ENCODE measurements around the gene ATG7. TPM values are rescaled to one million over a fixed set of nuclear protein-coding genes. Genes with fewer than 3 reads are reported as not detected.

The ATG7 gene
- polyA plus RNA-seq, 2 of the 4 experiments (the other 2 are of a cell fraction): 27.2 to 41.2 TPM

- no peak for FAIRE-seq
- TF ChIP-seq MAFK (IDR thresholded peaks at IDR 0.05; ENCODE audit: partially characterized antibody): no peak
- no peak for TF ChIP-seq POLR2AphosphoS2 (conservative IDR thresholded peaks at IDR 0.05; ENCODE audit: low read length)
- no peak for TF ChIP-seq KDM5A (IDR thresholded peaks at IDR 0.05)
- no peak for TF ChIP-seq RNF2 (IDR thresholded peaks at IDR 0.05; ENCODE audit: borderline replicate concordance, low read depth)
- TF ChIP-seq MAX (IDR thresholded peaks at IDR 0.05): no peak
- TF ChIP-seq ZFP36 (IDR thresholded peaks at IDR 0.05; ENCODE audit: borderline replicate concordance, partially characterized antibody): no peak
- TF ChIP-seq USF2 (IDR thresholded peaks at IDR 0.05): no peak
- Histone ChIP-seq H3K9me3 (no peaks in the 10 kb centered on the region), H3K4me3 (no peak overlapping the region), H3K27ac (0 out of 6 replicates have a peak overlapping the region, but pooled peaks of 1 of the 2 experiments have one; percentile 20), H3K4me1 (peaks cover 8% of the 10 kb centered on the region), H3K4me2 (peak overlapping the region; percentile 38; the same call in 1 of the 3 replicates)
- 76% methylated on average over 6 of the region's 6 CpGs for WGBS (ENCODE audit: missing lambda C conversion rate)
- POLR2A ChIA-PET: no interaction called here
- DNase-seq (ENCODE audit: low read depth in 1 of 2, low spot score in 1 of 2): no peak
- CTCF ChIA-PET: interaction anchor here (0.7 to 6.7 kb wide), 7 partner anchors 10 to 90 kb away, joined by 3 to 45 read pairs (median 6); partner anchors contain the start of gene ATG7
- ATAC-seq: peak; percentile 63 to 67
Observed at GRCh38 chr3:11245827-11246662, 26.2 kb upstream of the ATG7 start.

GRCh38 chr3:11246663-11246970 is 25.6 kb upstream of the ATG7 start:
- ChIA-PET CTCF (interaction anchor here (1.4 to 6.7 kb wide), 5 partner anchors 10 to 90 kb away, joined by 3 to 45 read pairs (median 4); partner anchors contain the start of gene ATG7), POLR2A (no interaction called here)
- FAIRE-seq (no peak), ATAC-seq (no peak), DNase-seq (ENCODE audit: low read depth in 1 of 2, low spot score in 1 of 2) (no peak)
- Histone ChIP-seq H3K27ac (no peak overlapping the region), H3K4me2 (peak overlapping the region; percentile 38; the same call in 1 of the 3 replicates), H3K9me3 (no peaks in the 10 kb centered on the region), H3K4me1 (peaks cover 9% of the 10 kb centered on the region), H3K4me3 (no peak overlapping the region)
- no peak for TF ChIP-seq TP53 (CRISPR knock-in tag; IDR thresholded peaks at IDR 0.05)
- no peak for TF ChIP-seq HOXB13 (CRISPR knock-in tag; IDR thresholded peaks at IDR 0.05; ENCODE audit: low read depth)
- no peak for TF ChIP-seq REST (IDR thresholded peaks at IDR 0.05)
- no peak for TF ChIP-seq CHD4 (IDR thresholded peaks at IDR 0.05; ENCODE audit: borderline replicate concordance)
- no peak for TF ChIP-seq HES2 (IDR thresholded peaks at IDR 0.05)
- no peak for TF ChIP-seq CEBPB (IDR thresholded peaks at IDR 0.05)
- no peak for TF ChIP-seq KDM5A (IDR thresholded peaks at IDR 0.05)
- TF ChIP-seq HOXA7 (CRISPR knock-in tag; IDR thresholded peaks at IDR 0.05): no peak
- no peak for TF ChIP-seq FOSL2 (IDR thresholded peaks at IDR 0.05)
- peak; percentile 32; the same call in 1 of the 2 replicates for TF ChIP-seq FOSL2 (CRISPR knock-in tag; IDR thresholded peaks at IDR 0.05)
- 74% methylated on average over 2 of the region's 2 CpGs for WGBS (ENCODE audit: missing lambda C conversion rate)

GRCh38 chr3:11247362-11247761 is 24.8 kb upstream of the ATG7 start:
- WGBS (ENCODE audit: missing lambda C conversion rate): 85% methylated on average over 8 of the region's 8 CpGs
- Histone ChIP-seq H3K4me2 (no peak overlapping the region), H3K27ac (no peak overlapping the region), H3K9me3 (no peaks in the 10 kb centered on the region), H3K4me3 (no peak overlapping the region), H3K4me1 (peaks cover 11% of the 10 kb centered on the region)
- POLR2A ChIA-PET: no interaction called here
- no peak for ATAC-seq
- FAIRE-seq: no peak
- CTCF ChIA-PET: interaction anchor here (0.5 to 3.9 kb wide), 4 partner anchors 11 to 1893 kb away, joined by 3 to 23 read pairs (median 5); no protein-coding TSS in a partner anchor
- DNase-seq (ENCODE audit: low read depth in 1 of 2, low spot score in 1 of 2): no peak
- TF ChIP-seq ESRRA (IDR thresholded peaks at IDR 0.05; ENCODE audit: borderline replicate concordance, low read length): no peak
- no peak for TF ChIP-seq ZFP36 (IDR thresholded peaks at IDR 0.05; ENCODE audit: borderline replicate concordance, partially characterized antibody)
- no peak for TF ChIP-seq BCL3 (IDR thresholded peaks at IDR 0.05)
- no peak for TF ChIP-seq E2F6 (IDR thresholded peaks at IDR 0.05; ENCODE audit: borderline replicate concordance, low read depth)
- TF ChIP-seq HOXA7 (CRISPR knock-in tag; IDR thresholded peaks at IDR 0.05): no peak
- no peak for TF ChIP-seq ELK1 (IDR thresholded peaks at IDR 0.05; ENCODE audit: low read depth, low read length)

Measured in A549 (cell line).